Amniotic stem cell (primary cell): ENCODE data around the gene TCOF1.

Source experiments
- DNase-seq: peaks from one replicate; lab custom pipeline; 2025; lab: John Stamatoyannopoulos, UW

The TCOF1 gene

GRCh38 chr5:150350524-150351344 is 6.8 kb upstream of the TCOF1 start:
- peak; percentile 2 for DNase-seq

- DNase-seq: no peak
Observed at GRCh38 chr5:150352244-150353031, 5.1 kb upstream of the TCOF1 start.

GRCh38 chr5:150353032-150353675 is 4.3 kb upstream of the TCOF1 start:
- no peak for DNase-seq

GRCh38 chr5:150355791-150356190 is 1.7 kb upstream of the TCOF1 start:
- no peak for DNase-seq

- DNase-seq: no peak
Observed at GRCh38 chr5:150356575-150357294, 762 bp upstream of the TCOF1 start.

- no peak for DNase-seq
Observed at GRCh38 chr5:150358261-150359095, 981 bp downstream of the TCOF1 start.

- DNase-seq: no peak
Observed at GRCh38 chr5:150361301-150361700, 3.8 kb downstream of the TCOF1 start.

GRCh38 chr5:150363185-150363584 is 5.7 kb downstream of the TCOF1 start:
- no peak for DNase-seq

- no peak for DNase-seq
Observed at GRCh38 chr5:150364004-150364403, 6.5 kb downstream of the TCOF1 start.

GRCh38 chr5:150368526-150368925 is 11.0 kb downstream of the TCOF1 start:
- no peak for DNase-seq

GRCh38 chr5:150372639-150373038 is 15.1 kb downstream of the TCOF1 start:
- DNase-seq: no peak

- DNase-seq: no peak
Observed at GRCh38 chr5:150374651-150375050, 17.2 kb downstream of the TCOF1 start.

- no peak for DNase-seq
Observed at GRCh38 chr5:150376799-150377771, 19.6 kb downstream of the TCOF1 start.

- peak; percentile 81 for DNase-seq
Observed at GRCh38 chr5:150377964-150378694, 20.6 kb downstream of the TCOF1 start.

- no peak for DNase-seq
Observed at GRCh38 chr5:150384701-150385100, 27.2 kb downstream of the TCOF1 start.

GRCh38 chr5:150386024-150386855 is 28.7 kb downstream of the TCOF1 start:
- DNase-seq: no peak

- DNase-seq: no peak
Observed at GRCh38 chr5:150389531-150390266, 32.2 kb downstream of the TCOF1 start.
